H1 (cell line): ENCODE measurements around the gene OXTR.

Source experiments
- CBX5 ChIP-seq: fragments of 300-800, 300-1000 bp; sonication (generic); IDR thresholded peaks from 2 replicates; pipeline ENCODE4 v1.7.1; 2016; ENCODE audit warnings: antibody characterized with exemption, low read length, low read depth
- CBX8 ChIP-seq: fragments of 300-800, 300-1000 bp; sonication (generic); IDR thresholded peaks from 2 replicates; pipeline ENCODE4 v1.7.1; 2016; ENCODE audit warnings: low read depth, low read length, borderline replicate concordance
- CEBPB ChIP-seq: IDR thresholded peaks from 2 replicates; pipeline ENCODE4 v1.6.1; 2012; ENCODE audit warnings: low read depth, low read length
- CHD7 ChIP-seq: fragments of 300-600 bp; sonication (generic); IDR thresholded peaks from 2 replicates; pipeline ENCODE4 v1.7.1; 2012; ENCODE audit warnings: low read length, moderate library complexity, mild to moderate bottlenecking, inconsistent platforms; ENCODE audit not compliant: insufficient replicate concordance
- CREB1 ChIP-seq: IDR thresholded peaks from 2 replicates; pipeline ENCODE4 v1.6.1; 2012; ENCODE audit warnings: inconsistent platforms
- JUN ChIP-seq: IDR thresholded peaks from 2 replicates; pipeline ENCODE4 v1.6.1; 2011; ENCODE audit warnings: low read depth, mild to moderate bottlenecking, improper control_type of control experiment, low read length
- JUND ChIP-seq: IDR thresholded peaks from 2 replicates; pipeline ENCODE4 v1.6.1; 2011; ENCODE audit warnings: mild to moderate bottlenecking, improper control_type of control experiment, low read length
- KDM1A ChIP-seq: fragments of 200-600, 300-600 bp; sonication (generic); IDR thresholded peaks from 2 replicates; pipeline ENCODE4 v1.7.1; 2016; ENCODE audit warnings: mild to moderate bottlenecking, low read length, borderline replicate concordance
- NANOG ChIP-seq: IDR thresholded peaks from 2 replicates; pipeline ENCODE4 v1.6.1; 2011; ENCODE audit warnings: low read length, low read depth, mild to moderate bottlenecking, inconsistent platforms; ENCODE audit not compliant: insufficient read depth, poor library complexity, severe bottlenecking
- RAD21 ChIP-seq, 2 experiments: IDR thresholded peaks in 1 of 2; conservative IDR thresholded peaks in 1 of 2; 2 replicates each; pipeline ENCODE4 v1.6.1; 2011; ENCODE audit warnings: low read depth in 2 of 2, low read length in 2 of 2, improper control_type of control experiment in 1 of 2, inconsistent platforms in 1 of 2, mild to moderate bottlenecking in 1 of 2, moderate library complexity in 1 of 2
- TF ChIP-seq, protein P1 (sequence below), 3 experiments: IDR thresholded peaks; 1 replicate in 2 of 3; 2 replicates in 1 of 3; pipeline versions ENCODE4 v1.5.1 to v1.6.1; 2011; ENCODE audit warnings: low read length in 3 of 3, mild to moderate bottlenecking in 3 of 3, inconsistent platforms in 2 of 3, low read depth in 1 of 3, moderate library complexity in 1 of 3; ENCODE audit not compliant: insufficient read depth in 1 of 3; ENCODE audit errors: control extremely low read depth in 1 of 3
- TF ChIP-seq, protein P2 (sequence below): IDR thresholded peaks from 2 replicates; pipeline ENCODE4 v1.6.1; 2012; ENCODE audit warnings: inconsistent platforms
- TF ChIP-seq, protein P3 (sequence below): IDR thresholded peaks from 2 replicates; pipeline ENCODE4 v1.6.1; 2011; ENCODE audit warnings: low read depth, mild to moderate bottlenecking, low read length; ENCODE audit not compliant: insufficient read depth

DNA sequence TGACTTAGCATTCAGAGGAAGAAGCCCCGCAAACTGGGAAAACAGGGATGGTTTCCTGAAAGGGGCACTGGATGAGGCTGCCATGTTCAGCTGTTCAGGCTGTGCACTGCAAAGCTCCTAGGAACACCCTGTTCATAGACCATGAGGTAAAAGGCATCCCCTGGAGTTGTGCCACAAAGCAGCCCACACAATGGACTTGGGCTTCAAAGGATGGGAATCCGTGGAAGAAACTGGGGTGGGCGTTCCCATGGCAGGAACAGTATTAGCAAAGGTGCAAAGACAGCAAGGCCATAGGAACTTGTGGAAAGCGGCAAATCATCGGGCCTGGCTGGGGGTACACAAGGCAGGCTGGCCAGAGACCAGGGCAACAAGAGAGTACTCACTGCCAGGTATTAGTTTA is 8.9 kb downstream of the OXTR start:
- TF ChIP-seq, protein P1, sequence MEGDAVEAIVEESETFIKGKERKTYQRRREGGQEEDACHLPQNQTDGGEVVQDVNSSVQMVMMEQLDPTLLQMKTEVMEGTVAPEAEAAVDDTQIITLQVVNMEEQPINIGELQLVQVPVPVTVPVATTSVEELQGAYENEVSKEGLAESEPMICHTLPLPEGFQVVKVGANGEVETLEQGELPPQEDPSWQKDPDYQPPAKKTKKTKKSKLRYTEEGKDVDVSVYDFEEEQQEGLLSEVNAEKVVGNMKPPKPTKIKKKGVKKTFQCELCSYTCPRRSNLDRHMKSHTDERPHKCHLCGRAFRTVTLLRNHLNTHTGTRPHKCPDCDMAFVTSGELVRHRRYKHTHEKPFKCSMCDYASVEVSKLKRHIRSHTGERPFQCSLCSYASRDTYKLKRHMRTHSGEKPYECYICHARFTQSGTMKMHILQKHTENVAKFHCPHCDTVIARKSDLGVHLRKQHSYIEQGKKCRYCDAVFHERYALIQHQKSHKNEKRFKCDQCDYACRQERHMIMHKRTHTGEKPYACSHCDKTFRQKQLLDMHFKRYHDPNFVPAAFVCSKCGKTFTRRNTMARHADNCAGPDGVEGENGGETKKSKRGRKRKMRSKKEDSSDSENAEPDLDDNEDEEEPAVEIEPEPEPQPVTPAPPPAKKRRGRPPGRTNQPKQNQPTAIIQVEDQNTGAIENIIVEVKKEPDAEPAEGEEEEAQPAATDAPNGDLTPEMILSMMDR (IDR thresholded peaks at IDR 0.05; ENCODE audit: control extremely low read depth in 1 of 3, insufficient read depth in 1 of 3, low read depth in 1 of 3, low read length in 3 of 3): no peak
- no peak for TF ChIP-seq JUND
- no peak for TF ChIP-seq JUN
- no peak for TF ChIP-seq CHD7
- no peak for TF ChIP-seq CEBPB
- TF ChIP-seq, protein P2, sequence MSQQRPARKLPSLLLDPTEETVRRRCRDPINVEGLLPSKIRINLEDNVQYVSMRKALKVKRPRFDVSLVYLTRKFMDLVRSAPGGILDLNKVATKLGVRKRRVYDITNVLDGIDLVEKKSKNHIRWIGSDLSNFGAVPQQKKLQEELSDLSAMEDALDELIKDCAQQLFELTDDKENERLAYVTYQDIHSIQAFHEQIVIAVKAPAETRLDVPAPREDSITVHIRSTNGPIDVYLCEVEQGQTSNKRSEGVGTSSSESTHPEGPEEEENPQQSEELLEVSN: no peak
- no peak for TF ChIP-seq NANOG
- no peak for TF ChIP-seq CBX5
- TF ChIP-seq RAD21 (IDR thresholded peaks at IDR 0.05 in 1 of 2, conservative IDR thresholded peaks at IDR 0.05 in 1 of 2; ENCODE audit: low read depth in 2 of 2, low read length in 2 of 2): no peak
- TF ChIP-seq CBX8: no peak
- no peak for TF ChIP-seq KDM1A
- TF ChIP-seq, protein P3, sequence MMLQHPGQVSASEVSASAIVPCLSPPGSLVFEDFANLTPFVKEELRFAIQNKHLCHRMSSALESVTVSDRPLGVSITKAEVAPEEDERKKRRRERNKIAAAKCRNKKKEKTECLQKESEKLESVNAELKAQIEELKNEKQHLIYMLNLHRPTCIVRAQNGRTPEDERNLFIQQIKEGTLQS: no peak
- no peak for TF ChIP-seq CREB1
